ENCODE data around the gene CLTCL1. TPM values are rescaled to one million over a fixed set of nuclear protein-coding genes. Genes with fewer than 3 reads are reported as not detected.

The CLTCL1 gene
- total and polyA plus RNA-seq, 4 donors, result 2.6 to 9.2 (median 4.3) TPM

- DNase-seq (no peak), ATAC-seq (ENCODE audit: insufficient read depth, low FRiP score) (no peak)
- no peak for TF ChIP-seq CTCF (IDR thresholded peaks at IDR 0.05; ENCODE audit: control extremely low read depth, extremely low read depth)
- H3K9ac ChIP-seq (ENCODE audit: insufficient read depth in 1 of 2, low read length in 2 of 2), result no peak overlapping the region
- 49 to 73% methylated on average over 4 of the region's 4 CpGs for WGBS, 2 donors
- no peak overlapping the region for H3K4me3 ChIP-seq
- no peaks in the 10 kb centered on the region for H3K9me3 ChIP-seq (ENCODE audit: control insufficient read depth in 4 of 4, insufficient read depth in 3 of 4, low read length in 3 of 4)
- peaks cover 0 to 2% (median 0%) of the 10 kb centered on the region in 4 donors for H3K36me3 ChIP-seq (ENCODE audit: control insufficient read depth in 4 of 4, insufficient read depth in 4 of 4, low read length in 4 of 4)
- peaks cover 0 to 3% (median 0%) of the 10 kb centered on the region in 5 donors for H3K4me1 ChIP-seq (ENCODE audit: control insufficient read depth in 5 of 5, insufficient read depth in 5 of 5, low read length in 5 of 5)
- H3K27ac ChIP-seq (ENCODE audit: low read depth in 1 of 2, low read length in 1 of 2), result no peak overlapping the region
- no peaks in the 10 kb centered on the region for H3K27me3 ChIP-seq (ENCODE audit: control insufficient read depth in 3 of 3, insufficient read depth in 3 of 3, low read length in 2 of 3)
Observed at GRCh38 chr22:19242699-19243098, 48.8 kb downstream of the CLTCL1 start.

- H3K4me3 ChIP-seq, result no peak overlapping the region
- no peaks in the 10 kb centered on the region for H3K9me3 ChIP-seq (ENCODE audit: control insufficient read depth in 4 of 4, insufficient read depth in 3 of 4, low read length in 3 of 4)
- H3K4me1 ChIP-seq (ENCODE audit: control insufficient read depth in 5 of 5, insufficient read depth in 5 of 5, low read length in 5 of 5), result peaks cover 0 to 3% (median 0%) of the 10 kb centered on the region in 5 donors
- ATAC-seq (ENCODE audit: insufficient read depth, low FRiP score), result no peak
- no peaks in the 10 kb centered on the region for H3K27me3 ChIP-seq (ENCODE audit: control insufficient read depth in 3 of 3, insufficient read depth in 3 of 3, low read length in 2 of 3)
- WGBS, 2 donors, result 46 to 83% methylated on average over 6 of the region's 6 CpGs
- H3K27ac ChIP-seq (ENCODE audit: low read depth in 1 of 2, low read length in 1 of 2), result no peak overlapping the region
- H3K36me3 ChIP-seq (ENCODE audit: control insufficient read depth in 4 of 4, insufficient read depth in 4 of 4, low read length in 4 of 4), result peaks cover 0 to 2% (median 0%) of the 10 kb centered on the region in 4 donors
- H3K9ac ChIP-seq (ENCODE audit: insufficient read depth in 1 of 2, low read length in 2 of 2), result no peak overlapping the region
- no peak for TF ChIP-seq CTCF (IDR thresholded peaks at IDR 0.05; ENCODE audit: control extremely low read depth, extremely low read depth)
- no peak for DNase-seq
Observed at GRCh38 chr22:19241593-19241906, 50.0 kb downstream of the CLTCL1 start.

GRCh38 chr22:19240813-19241592 is 50.5 kb downstream of the CLTCL1 start:
- ATAC-seq (ENCODE audit: insufficient read depth, low FRiP score), result no peak
- no peak overlapping the region for H3K9ac ChIP-seq (ENCODE audit: insufficient read depth in 1 of 2, low read length in 2 of 2)
- DNase-seq, result no peak

More at GRCh38 chr22:19240813-19241592, 50.5 kb downstream of the CLTCL1 start:
- no peaks in the 10 kb centered on the region for H3K9me3 ChIP-seq (ENCODE audit: control insufficient read depth in 4 of 4, insufficient read depth in 3 of 4, low read length in 3 of 4)
- H3K36me3 ChIP-seq (ENCODE audit: control insufficient read depth in 4 of 4, insufficient read depth in 4 of 4, low read length in 4 of 4), result peaks cover 0 to 2% (median 0%) of the 10 kb centered on the region in 4 donors
- no peak overlapping the region for H3K4me3 ChIP-seq
- H3K27ac ChIP-seq (ENCODE audit: low read depth in 1 of 2, low read length in 1 of 2), result no peak overlapping the region
- no peaks in the 10 kb centered on the region for H3K27me3 ChIP-seq (ENCODE audit: control insufficient read depth in 3 of 3, insufficient read depth in 3 of 3, low read length in 2 of 3)
- peaks cover 0 to 3% (median 0%) of the 10 kb centered on the region in 5 donors for H3K4me1 ChIP-seq (ENCODE audit: control insufficient read depth in 5 of 5, insufficient read depth in 5 of 5, low read length in 5 of 5)
- TF ChIP-seq CTCF (IDR thresholded peaks at IDR 0.05; ENCODE audit: control extremely low read depth, extremely low read depth), result no peak
- WGBS, 2 donors, result 73 to 84% methylated on average over 11 to 14 of the region's 14 CpGs
